HG03342 (cell line): ENCODE measurements around the gene ACOXL.
"Not testable (repeated sequence)": the region's sequence is repeated elsewhere in the genome, so short reads cannot be mapped to it uniquely, and the experiment has no call there.

Source experiments
- ATAC-seq: cut with Tn5 transposase; IDR thresholded peaks from one replicate; pipeline ENCODE4 v1.9.1; 2021; ENCODE audit warnings: mild to moderate bottlenecking, moderate library complexity; ENCODE audit not compliant: unreplicated experiment

The ACOXL gene

DNA sequence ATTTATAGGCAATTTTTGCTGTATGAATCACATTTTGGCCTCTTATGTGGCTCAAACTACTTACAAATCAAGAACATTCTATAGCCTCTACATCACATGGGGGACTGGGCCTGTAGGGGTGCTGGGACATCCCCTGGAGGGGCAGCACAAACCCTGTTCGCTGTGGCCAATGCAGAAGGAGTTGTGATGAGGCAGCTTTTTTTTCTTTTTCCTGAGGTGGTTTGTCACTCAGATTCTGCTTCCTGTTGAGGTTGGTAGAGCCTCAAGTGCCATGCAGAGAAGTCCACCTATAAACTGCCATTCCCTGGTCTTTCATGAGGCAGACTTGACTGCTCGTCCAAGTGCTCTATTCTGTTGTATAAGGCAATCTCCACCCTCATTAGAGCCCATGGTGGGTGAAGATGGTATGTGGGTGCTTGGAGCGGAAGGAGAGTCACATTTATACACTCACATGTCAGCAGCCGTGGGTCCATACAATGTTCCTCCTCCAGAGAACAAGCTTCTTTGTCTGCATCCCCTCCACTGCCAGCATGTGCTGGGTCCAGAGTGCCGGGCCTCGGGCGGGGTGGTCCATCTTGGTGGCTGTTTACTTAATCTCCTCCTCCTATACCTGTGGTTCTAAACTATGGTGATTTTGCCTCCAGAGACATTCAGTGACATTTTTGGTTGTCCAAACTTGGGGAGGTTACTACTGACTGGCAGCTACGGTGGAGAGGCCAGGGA is 120.3 kb downstream of the ACOXL start:
- ATAC-seq = no peak

DNA sequence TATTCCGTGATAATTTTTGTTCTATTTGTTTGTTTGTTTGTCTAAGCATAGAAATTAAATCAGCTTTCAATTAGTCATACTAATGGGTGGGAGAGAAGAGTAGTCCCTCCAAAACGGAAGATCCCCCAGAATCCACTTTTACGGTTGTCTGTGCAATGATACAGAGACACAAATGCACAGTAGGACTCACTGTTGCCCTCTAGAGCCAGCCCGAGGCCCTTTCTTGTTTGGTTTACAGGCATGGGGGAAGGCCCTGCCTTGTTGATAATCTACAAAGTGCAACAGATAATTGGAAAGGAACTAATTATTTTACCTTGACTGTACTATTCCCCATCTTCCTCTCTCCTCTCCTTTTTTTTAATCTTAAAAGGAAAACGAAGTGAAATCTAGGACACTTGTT is 121.1 kb downstream of the ACOXL start:
- no peak for ATAC-seq

DNA sequence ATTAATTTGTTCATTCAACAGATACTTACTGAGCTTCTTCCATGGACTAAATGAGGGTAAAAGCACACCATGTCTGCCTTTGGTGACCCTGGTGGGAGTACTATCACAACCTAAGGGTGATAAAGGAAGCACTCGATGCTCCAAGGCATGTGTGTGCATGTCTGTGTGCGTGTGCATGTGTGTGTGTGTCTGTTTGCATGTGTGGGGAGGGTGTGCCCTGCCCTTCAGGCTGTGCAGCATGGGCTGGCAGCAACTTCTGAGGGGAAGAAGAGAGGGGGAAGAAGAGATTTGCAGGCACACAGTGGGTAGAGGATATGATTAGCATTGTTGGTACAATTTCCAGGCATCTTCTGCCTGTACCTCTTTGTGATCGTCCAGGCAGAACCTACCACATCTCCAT is 121.6 kb downstream of the ACOXL start:
- ATAC-seq = no peak

DNA sequence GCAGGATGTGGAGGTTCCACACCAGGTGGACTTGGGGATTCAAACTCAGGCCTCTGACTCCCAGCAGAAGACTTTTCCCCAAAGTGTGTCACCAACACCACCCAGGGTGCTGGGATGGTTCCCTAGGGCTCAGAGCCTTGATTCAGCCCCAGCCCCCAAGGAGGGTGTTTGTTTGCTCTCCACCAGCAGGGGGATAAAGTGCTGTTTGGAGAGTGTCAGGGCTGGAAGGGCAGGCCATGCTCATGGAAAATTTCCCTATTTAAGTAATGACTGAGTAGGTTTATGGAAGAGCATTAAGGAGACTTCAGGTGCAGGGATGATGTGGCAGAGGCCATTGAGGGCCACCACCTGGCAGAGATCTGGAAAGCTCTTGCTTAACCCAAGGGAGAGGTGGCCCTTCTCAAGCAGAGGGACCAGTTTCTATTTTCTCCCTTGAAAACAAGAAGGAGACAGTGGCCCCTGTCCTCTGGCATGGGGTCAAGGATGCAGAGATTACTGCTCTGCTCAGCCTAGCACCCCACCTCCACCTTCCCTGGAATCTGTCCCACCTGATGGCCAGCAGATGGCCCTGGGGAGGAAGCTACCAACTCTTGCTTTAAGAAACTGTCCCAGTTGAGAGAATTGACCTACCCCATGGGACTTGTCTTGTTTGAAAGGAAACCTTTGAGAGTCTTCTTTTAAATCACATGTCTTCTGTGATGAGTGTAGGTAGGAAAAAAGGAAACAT is 122.1 kb downstream of the ACOXL start:
- no peak for ATAC-seq

DNA sequence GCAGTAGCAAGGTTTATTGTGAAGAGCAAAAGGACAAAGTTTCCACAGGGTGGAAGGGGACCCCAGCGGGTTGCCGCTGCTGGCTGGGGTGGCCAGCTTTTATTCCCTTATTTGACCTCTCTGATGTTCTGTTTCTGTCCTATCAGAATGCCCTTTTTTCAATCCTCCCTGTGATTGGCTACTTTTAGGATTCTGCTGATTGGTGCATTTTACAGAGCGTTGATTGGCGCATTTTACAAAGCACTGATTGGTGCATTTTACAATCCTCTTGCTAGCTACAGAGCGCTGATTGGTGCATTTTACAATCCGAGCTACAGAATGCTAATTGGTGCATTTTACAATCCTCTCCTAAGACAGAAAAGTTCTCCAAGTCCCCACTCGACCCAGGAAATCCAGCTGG is 123.5 kb downstream of the ACOXL start:
- ATAC-seq = not testable (repeated sequence)

DNA sequence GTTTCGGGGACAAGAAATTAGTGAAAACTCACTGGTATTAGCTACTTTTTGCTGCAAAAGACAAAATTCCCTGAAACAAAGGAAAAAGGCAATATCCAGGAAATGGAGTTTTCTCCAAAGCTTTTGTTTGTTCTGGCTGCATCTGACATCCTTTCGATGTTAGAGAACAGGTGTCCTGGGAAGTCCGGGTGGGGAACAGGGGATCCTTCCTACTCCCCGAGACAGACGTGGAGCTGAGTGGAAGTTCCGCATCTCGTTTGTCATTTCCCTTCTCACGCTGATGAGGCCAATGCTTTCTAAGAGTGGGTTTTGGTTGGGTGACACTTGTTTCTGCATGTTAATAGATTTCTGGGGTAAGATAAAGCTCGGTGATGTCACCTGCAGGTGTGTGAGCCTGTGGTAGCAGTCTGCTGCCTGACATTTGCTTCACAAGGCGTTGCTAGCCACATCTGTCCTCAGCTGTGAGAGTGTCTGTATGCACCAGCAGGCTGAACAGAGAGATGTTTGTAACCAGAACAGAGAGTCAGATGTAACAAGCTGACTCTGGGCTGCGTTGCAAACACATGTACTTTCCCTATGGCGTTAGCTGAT is 125.9 kb downstream of the ACOXL start:
- peak; percentile 88 for ATAC-seq

DNA sequence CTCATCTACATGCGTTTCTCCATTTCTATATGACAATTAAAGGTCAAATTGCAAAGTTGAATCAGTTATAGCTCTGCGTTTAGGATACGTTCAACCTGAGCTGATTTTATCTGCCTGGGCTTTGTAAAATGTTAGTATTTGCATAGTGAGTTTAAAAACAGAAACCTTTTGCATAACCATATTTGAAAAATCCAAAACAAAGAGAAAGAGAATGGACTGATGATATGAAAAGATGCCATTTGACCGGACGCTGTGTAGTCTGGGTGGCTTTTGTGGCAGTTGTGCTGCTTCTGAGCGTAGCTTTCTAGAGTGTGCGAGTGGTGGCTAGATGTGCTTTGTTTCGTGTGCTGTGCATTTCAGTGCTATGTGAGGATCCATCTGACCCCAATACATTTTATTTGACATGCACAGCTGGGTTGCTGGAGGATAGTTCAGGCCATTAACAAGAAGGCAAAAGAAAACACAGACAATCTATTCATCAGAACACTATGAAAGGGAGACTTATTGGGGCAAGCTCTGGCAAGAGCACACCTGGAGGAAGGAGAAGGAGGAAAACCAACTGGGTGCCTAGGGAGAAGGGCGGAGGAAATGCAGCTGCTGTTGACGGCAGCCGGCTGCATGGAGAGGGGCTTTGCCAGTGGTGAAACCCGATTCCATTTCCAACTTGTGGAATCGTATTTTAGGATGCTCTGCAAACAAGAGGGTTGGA is 126.8 kb downstream of the ACOXL start:
- no peak for ATAC-seq

DNA sequence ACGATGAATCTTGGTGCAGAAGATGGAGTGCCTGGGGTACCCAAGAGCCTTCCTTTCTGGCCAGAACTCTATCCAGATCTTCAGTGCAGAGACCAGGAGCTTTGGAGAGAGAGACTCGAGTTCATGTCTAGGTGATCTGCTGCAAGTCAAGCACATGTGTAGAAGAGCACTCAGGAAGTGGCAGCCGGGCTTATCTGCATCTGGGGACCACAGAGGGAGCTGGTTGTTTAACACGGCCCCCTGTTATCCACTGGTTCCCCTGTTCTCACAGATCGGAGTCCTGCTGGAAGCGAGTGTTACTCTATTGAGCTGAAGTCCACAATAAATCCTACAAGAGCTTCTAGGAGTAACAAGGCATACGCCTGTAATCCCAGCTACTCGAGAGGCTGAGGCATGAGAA is 128.3 kb downstream of the ACOXL start:
- no peak for ATAC-seq

DNA sequence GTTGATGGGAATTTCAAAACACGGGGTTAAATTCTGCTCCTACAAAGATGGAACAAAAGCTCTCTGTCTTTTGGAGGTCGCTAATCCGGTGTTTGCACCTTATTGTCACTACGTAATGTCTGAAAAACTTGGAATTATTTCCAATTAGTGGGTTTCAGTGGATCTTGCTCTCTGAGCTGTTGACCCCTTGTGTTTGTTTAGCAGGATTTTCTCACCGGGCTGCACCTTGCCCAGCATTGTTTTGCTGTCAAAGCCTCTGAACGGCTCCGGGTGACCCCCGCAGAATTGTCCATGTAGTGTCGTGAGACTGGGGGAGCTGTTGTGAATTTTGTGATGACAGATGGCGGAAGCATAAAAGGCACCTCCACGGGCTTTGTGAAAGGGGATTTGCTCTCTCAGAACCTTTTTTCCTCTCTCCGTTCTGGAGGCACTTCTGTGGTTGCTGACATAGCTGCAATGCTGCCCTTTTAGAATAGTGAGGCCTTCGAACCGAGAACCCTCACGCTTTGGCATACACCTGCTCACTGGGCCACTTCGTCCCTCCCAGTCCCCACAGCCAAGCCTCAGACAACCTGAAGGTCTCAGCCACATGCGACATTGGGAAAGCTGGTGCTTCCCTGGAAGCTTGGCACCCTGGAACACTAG is 129.4 kb downstream of the ACOXL start:
- ATAC-seq = no peak

DNA sequence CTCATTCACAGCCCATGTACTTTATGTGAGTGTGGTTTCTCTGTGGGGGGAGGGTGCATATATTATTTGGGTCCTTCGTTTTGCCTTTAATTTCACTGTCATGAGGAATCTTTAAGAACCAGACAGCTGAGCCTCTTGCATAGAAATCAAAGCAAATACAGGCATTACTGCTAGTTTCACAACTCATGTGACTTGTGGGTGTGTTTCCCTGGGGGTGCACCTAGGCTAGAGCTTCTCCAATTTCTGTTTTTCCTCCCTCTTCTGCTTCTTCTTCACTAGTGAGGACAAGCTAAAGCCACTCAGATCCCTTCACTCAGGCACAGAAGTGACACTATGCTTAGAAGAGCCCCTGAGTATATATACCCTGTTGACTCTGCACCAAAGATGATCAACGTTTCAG is 131.4 kb downstream of the ACOXL start:
- ATAC-seq = no peak

DNA sequence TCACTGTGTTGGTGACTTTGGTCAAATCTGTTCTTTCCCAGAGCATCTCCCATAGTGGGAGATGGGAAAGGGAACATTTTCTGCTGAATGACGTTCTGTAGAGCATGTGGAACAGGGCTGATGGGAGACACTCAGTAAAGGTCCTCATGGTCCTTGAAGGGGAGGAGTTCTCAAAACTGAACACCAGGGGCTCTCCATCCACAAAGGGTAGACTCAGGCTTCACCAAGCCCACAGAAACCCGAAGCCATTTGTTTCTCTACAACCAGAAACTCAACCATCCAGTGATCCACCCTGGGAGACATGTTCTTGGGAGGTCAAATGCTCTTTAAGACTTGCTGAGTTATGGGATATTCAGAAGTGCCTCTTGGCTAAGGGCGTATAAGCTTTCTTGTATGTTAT is 131.8 kb downstream of the ACOXL start:
- no peak for ATAC-seq

DNA sequence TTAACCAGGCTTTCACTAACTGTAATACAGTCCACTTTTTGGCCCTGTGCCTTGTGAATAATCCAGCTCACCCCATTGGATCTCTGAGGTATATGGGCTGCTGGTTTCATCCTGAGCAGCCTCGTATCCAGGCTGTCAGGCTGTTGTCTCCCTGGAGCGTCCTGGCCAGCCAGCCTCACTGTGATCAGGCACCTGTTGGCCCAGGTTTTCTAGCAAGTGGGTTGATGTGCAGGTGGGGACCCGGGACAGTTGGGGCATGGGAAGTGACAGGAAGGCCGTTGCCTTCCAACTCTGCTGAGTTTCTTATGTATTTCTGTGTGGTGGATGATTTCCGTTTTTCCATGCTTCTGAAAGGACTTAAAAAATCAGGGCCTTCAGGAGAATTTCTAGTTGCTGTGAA is 132.4 kb downstream of the ACOXL start:
- no peak for ATAC-seq

DNA sequence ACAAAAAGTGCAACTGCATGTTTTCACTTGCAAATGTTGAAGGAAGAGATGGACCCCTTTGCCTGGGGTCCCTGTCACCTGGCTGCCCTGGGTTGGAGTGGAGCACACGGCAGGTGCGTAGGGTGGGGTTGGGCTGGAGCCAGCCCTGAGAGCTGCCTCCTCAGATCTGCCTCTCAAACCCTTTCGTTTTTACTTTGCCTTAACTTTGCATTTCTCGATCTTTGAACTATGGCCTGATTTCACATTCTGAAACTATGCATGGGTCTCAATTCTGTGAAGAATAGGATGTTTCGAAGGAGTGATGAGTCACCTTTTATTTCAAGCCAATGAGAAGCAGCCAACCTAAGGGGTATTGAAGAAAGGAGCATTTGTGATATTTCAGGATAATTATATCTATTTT is 132.8 kb downstream of the ACOXL start:
- ATAC-seq = peak; percentile 91

DNA sequence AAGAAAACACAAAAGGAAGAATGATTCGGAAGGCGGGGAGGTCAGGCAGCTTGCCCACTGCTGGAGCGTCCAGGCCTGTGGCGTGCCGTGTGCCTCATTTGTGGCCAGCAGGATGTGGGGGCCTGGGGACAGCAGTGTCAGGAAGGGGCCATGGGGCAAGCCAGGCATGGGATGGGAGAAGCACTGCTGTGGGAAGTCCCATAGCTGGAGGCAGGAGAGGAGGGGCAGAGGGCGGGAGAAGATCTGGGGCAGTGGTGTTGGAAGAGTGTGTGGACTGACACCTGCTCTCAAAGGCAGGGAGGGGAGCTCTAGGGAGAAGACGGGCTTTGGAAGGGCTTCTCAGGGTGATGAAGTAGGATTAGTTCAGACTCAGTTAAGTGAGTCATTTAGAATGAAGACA is 133.7 kb downstream of the ACOXL start:
- ATAC-seq = no peak

DNA sequence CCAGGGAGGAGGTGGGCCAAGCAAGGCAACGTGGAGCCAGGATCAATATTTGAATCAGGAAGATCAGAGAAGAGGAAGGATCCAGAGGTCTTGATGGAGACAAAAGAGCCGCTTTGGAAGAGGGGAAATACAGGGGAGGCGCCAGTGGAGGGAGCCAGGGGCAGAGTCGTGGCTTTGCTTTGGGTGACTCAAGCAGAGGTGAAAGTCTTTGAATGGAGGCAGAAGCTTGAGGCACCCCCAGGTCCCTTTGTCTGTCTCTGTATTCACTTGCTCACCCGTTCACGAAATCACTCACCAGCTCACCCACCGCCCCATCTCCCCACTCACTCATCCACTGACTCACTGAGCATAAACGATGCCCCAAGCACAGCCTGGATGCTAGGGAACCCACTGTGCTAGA is 134.1 kb downstream of the ACOXL start:
- ATAC-seq = no peak

DNA sequence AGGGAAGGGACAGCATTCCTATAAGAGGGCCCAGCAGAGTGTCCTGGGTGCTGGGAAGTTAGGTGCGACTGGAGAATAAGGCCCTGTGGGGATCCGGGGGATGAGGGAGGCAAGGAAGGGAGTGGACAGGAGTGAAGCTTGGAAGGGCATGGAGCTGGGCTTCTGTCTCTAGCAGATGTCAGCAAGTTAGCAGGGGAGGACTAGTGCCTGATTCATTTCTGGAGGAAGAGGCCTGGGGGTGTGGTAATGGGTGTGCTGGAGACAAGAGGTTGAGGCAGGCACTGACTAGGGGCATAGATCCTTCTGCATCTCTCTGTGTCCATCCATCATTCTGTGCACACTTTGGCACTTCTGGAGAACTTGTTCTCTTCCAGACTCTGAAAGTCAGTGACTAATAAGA is 134.7 kb downstream of the ACOXL start:
- ATAC-seq = no peak

DNA sequence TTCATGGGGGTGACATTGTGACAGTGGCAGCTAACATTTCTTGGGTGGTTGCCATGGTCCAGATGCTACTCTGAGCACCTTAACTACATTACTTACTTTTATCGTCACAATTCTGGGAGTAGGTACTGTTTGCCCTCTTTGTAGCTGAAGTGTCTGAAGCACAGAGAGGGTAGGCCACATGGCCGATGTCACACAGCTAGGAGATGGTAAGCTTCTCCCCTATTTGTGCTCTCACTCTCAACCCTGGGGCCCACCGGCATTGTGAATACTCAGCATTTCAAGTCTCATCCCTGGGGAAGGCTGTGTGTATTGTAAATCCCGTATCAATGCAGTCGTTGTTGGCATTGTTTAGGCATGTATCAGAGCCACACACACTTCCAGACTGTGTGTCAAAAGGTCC is 136.6 kb downstream of the ACOXL start:
- ATAC-seq = no peak

DNA sequence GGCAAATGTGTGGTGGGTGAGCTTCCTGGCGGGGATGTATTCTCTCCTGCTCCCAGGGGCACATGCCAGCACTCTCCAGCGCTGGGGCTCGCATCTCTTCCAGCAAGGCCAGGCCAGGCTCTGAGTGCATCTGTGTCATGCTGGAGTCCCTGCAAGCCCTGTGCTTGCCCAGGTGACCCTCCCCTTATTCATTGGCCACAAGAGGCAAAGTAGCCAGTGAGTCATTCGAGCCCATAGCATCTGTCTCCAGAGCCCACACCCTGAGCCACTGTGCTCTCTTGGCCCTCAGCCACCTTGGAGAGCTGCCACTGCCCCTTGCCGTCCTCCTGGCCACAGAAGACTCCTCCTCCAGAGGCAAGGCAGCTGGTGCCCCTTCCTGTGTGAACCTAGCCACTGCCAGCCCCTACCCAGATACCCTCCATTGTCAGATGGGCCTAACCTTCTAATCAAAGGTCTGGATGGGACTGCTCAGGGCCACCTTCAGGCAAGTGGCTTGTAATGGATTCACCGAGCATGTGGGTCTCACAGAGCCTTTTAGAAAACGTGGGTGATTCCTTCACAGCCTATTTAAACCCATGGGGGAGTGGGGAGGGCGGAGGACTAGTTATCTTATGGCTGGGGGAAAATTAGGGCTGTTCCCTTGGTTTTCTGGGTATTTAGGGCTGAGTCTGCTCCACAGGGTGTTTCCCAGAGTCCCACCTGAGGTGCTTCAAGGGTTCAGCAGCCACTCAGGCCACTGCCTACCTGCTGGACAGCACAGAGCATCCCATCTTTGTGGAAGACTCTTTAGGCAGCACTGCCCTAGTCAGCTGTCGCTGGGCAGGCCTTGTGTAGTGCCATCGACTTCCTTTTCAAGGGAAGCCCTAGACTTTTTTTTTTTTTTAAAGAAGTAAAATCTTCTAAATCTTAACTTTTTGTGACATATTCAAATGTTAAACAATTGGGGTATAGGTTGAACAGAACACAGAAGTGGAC is 137.4 kb downstream of the ACOXL start:
- no peak for ATAC-seq

DNA sequence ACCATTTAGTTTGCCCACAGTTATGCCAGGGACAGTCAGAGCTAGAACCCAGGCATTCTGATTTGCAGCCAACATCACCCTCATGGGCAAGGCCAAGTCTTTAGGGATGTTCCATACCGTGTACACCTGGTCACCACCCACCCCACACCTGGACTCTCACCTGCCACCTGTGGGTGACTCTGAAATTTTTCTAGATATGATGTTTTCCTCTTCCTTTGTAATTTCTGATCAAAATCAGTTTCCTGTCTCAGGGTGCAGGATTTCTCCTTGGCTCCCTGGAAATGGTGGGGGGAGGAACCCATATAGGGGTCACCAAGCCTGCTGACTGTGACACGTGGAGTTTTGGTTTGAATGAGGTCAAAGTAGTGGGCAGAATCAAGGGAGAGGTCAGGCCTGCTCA is 138.2 kb downstream of the ACOXL start:
- no peak for ATAC-seq

DNA sequence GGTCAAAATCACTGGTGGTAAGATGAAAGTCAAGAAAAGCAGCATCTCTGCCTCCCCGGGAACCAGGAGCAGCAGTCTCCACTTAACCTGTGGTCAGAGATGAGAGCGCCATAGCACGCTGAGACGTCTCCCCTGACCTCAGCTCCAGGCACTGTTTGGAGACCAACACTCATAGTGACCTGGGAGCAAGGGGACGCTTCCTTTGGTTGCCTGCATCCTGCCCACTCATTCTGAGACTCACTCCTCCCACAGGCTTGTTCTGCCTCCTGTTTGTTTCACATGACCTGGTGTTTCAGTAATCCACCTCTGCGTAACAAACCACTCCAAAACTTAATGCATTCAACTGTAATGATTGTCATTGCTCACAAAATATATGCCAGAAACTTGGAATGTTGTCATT is 139.3 kb downstream of the ACOXL start:
- no peak for ATAC-seq
